ENCODE results near the gene TAP2. TPM values are rescaled to one million over a fixed set of nuclear protein-coding genes. Genes with fewer than 3 reads are reported as not detected.

Gene TAP2
- total and polyA plus RNA-seq, 2 of the 13 experiments (the other 11 are each of a cell fraction or from before 2014, with no cell fraction given), result 10.3 to 17.6 TPM

DNA sequence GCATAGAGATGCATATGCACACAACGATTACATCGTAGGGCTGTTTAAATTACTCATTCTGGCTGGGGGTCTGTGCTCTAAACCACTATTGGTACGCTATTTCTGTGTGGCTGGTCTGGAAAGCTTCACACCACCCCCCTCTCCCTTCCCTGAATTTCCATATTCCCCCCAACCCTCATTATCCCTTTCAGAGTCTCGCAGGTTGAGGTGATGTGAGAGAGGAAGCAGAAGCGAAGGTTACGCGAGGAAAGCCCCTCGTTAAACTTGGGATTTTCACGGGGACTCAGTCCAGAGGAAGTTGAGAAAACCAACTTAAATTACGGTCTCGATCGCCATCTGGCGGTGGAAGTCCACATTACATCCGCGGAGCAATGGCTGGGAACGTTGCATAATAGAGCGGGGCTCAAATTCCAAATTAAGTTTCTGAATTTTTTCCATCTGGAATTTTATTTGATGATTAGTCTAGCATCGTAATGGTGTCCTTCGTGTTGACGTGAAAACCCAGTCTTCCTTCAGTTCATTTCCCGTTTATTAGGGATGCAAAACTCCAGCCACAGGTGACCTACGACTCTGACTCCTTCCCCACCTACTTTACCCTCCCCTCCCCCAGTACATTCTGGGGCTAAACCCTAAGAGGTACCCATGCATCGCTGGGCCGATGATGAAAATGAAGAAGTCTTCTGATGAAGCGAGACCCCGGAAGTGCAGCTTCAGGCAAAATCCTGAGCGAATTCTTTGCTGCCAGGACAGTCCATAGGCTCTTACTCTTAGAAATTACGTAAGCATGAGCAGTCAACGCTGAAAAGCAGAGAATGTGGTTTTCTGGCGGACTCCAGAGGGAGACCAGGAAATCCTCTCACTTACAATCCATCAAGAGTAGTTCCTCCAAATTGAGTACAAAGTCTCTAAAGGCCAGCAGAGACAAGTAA, 41.4 kb downstream of the TAP2 start (continued):
- TF ChIP-seq, protein P1, sequence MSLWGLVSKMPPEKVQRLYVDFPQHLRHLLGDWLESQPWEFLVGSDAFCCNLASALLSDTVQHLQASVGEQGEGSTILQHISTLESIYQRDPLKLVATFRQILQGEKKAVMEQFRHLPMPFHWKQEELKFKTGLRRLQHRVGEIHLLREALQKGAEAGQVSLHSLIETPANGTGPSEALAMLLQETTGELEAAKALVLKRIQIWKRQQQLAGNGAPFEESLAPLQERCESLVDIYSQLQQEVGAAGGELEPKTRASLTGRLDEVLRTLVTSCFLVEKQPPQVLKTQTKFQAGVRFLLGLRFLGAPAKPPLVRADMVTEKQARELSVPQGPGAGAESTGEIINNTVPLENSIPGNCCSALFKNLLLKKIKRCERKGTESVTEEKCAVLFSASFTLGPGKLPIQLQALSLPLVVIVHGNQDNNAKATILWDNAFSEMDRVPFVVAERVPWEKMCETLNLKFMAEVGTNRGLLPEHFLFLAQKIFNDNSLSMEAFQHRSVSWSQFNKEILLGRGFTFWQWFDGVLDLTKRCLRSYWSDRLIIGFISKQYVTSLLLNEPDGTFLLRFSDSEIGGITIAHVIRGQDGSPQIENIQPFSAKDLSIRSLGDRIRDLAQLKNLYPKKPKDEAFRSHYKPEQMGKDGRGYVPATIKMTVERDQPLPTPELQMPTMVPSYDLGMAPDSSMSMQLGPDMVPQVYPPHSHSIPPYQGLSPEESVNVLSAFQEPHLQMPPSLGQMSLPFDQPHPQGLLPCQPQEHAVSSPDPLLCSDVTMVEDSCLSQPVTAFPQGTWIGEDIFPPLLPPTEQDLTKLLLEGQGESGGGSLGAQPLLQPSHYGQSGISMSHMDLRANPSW (CRISPR knock-in tag; IDR thresholded peaks at IDR 0.05; ENCODE audit: borderline replicate concordance), result no peak
- TF ChIP-seq ZFP36L2 (CRISPR knock-in tag; IDR thresholded peaks at IDR 0.05), result no peak
- no peak for TF ChIP-seq YEATS2 (CRISPR knock-in tag; IDR thresholded peaks at IDR 0.05; ENCODE audit: borderline replicate concordance)
- TF ChIP-seq, protein P2, sequence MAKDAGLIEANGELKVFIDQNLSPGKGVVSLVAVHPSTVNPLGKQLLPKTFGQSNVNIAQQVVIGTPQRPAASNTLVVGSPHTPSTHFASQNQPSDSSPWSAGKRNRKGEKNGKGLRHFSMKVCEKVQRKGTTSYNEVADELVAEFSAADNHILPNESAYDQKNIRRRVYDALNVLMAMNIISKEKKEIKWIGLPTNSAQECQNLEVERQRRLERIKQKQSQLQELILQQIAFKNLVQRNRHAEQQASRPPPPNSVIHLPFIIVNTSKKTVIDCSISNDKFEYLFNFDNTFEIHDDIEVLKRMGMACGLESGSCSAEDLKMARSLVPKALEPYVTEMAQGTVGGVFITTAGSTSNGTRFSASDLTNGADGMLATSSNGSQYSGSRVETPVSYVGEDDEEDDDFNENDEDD (CRISPR knock-in tag; IDR thresholded peaks at IDR 0.05; ENCODE audit: borderline replicate concordance), result no peak
- TF ChIP-seq ZNF572 (CRISPR knock-in tag; IDR thresholded peaks at IDR 0.05), result peak; percentile 64; the same call in 1 of the 2 replicates
- peak; percentile 61 for TF ChIP-seq XRCC5 (optimal IDR thresholded peaks at IDR 0.05; ENCODE audit: low read length)
- TF ChIP-seq KAT8 (CRISPR knock-in tag; IDR thresholded peaks at IDR 0.05), result 0 out of 2 replicates have a peak, but pooled peaks have one; percentile 21
- TF ChIP-seq, protein P3, sequence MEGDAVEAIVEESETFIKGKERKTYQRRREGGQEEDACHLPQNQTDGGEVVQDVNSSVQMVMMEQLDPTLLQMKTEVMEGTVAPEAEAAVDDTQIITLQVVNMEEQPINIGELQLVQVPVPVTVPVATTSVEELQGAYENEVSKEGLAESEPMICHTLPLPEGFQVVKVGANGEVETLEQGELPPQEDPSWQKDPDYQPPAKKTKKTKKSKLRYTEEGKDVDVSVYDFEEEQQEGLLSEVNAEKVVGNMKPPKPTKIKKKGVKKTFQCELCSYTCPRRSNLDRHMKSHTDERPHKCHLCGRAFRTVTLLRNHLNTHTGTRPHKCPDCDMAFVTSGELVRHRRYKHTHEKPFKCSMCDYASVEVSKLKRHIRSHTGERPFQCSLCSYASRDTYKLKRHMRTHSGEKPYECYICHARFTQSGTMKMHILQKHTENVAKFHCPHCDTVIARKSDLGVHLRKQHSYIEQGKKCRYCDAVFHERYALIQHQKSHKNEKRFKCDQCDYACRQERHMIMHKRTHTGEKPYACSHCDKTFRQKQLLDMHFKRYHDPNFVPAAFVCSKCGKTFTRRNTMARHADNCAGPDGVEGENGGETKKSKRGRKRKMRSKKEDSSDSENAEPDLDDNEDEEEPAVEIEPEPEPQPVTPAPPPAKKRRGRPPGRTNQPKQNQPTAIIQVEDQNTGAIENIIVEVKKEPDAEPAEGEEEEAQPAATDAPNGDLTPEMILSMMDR (CRISPR knock-in tag; IDR thresholded peaks at IDR 0.05), result peak; percentile 88
- TF ChIP-seq GATAD1 (CRISPR knock-in tag; IDR thresholded peaks at IDR 0.05), result 0 out of 2 replicates have a peak, but pooled peaks have one; percentile 6
- TF ChIP-seq BCL6 (CRISPR knock-in tag; IDR thresholded peaks at IDR 0.05), result 0 out of 2 replicates have a peak, but pooled peaks have one; percentile 2
- TF ChIP-seq, protein P4, sequence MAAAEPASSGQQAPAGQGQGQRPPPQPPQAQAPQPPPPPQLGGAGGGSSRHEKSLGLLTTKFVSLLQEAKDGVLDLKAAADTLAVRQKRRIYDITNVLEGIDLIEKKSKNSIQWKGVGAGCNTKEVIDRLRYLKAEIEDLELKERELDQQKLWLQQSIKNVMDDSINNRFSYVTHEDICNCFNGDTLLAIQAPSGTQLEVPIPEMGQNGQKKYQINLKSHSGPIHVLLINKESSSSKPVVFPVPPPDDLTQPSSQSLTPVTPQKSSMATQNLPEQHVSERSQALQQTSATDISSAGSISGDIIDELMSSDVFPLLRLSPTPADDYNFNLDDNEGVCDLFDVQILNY (CRISPR knock-in tag; conservative IDR thresholded peaks at IDR 0.05), result 0 out of 2 replicates have a peak, but pooled peaks have one; percentile 8
- no peak for TF ChIP-seq FOSL1 (CRISPR knock-in tag; IDR thresholded peaks at IDR 0.05; ENCODE audit: borderline replicate concordance)
- 0 out of 2 replicates have a peak, but pooled peaks have one; percentile 54 for TF ChIP-seq WIZ (CRISPR knock-in tag; IDR thresholded peaks at IDR 0.05)
- TF ChIP-seq ASH2L (IDR thresholded peaks at IDR 0.05; ENCODE audit: insufficient read length, low read depth, low read length), result peak; percentile 41
- 0 out of 2 replicates have a peak, but pooled peaks have one; percentile 27 for TF ChIP-seq MXD4 (CRISPR knock-in tag; IDR thresholded peaks at IDR 0.05)
- TF ChIP-seq, protein P5, sequence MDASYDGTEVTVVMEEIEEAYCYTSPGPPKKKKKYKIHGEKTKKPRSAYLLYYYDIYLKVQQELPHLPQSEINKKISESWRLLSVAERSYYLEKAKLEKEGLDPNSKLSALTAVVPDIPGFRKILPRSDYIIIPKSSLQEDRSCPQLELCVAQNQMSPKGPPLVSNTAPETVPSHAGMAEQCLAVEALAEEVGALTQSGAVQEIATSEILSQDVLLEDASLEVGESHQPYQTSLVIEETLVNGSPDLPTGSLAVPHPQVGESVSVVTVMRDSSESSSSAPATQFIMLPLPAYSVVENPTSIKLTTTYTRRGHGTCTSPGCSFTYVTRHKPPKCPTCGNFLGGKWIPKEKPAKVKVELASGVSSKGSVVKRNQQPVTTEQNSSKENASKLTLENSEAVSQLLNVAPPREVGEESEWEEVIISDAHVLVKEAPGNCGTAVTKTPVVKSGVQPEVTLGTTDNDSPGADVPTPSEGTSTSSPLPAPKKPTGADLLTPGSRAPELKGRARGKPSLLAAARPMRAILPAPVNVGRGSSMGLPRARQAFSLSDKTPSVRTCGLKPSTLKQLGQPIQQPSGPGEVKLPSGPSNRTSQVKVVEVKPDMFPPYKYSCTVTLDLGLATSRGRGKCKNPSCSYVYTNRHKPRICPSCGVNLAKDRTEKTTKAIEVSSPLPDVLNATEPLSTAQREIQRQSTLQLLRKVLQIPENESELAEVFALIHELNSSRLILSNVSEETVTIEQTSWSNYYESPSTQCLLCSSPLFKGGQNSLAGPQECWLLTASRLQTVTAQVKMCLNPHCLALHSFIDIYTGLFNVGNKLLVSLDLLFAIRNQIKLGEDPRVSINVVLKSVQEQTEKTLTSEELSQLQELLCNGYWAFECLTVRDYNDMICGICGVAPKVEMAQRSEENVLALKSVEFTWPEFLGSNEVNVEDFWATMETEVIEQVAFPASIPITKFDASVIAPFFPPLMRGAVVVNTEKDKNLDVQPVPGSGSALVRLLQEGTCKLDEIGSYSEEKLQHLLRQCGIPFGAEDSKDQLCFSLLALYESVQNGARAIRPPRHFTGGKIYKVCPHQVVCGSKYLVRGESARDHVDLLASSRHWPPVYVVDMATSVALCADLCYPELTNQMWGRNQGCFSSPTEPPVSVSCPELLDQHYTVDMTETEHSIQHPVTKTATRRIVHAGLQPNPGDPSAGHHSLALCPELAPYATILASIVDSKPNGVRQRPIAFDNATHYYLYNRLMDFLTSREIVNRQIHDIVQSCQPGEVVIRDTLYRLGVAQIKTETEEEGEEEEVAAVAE (CRISPR knock-in tag; IDR thresholded peaks at IDR 0.05; ENCODE audit: borderline replicate concordance), result no peak
- no peak for TF ChIP-seq ZNF766 (CRISPR knock-in tag; IDR thresholded peaks at IDR 0.05; ENCODE audit: borderline replicate concordance)
